GM21526 (cell line): ENCODE measurements around the gene IQSEC3.
"Not testable (repeated sequence)": the region's sequence is repeated elsewhere in the genome, so short reads cannot be mapped to it uniquely, and the experiment has no call there.

ENCODE experiments used
- ATAC-seq: cut with Tn5 transposase; IDR thresholded peaks from one replicate; pipeline ENCODE4 v1.9.1; 2021; ENCODE audit warnings: moderate library complexity; ENCODE audit not compliant: unreplicated experiment, low FRiP score

Gene IQSEC3

DNA sequence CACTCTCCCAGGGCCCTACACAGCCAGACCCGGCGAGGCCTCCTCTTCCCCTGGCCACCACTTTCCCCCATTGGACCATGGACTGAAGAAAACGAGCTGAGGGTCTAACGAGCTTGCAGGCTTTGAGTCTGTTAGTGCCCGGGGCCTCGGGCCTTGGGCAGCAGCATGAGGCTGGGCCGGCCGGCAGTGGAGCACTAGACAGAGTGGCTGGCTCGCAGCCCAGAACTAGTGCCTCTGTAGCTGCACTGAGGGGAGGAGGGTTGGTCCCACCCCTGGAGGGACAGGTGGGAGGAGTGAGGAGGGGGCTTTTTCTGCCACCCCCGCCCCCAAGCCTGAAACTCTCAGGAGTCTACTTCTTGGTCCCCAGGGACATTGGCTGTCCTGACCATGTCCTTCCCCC, 108.7 kb downstream of the IQSEC3 start:
- ATAC-seq: no peak

DNA sequence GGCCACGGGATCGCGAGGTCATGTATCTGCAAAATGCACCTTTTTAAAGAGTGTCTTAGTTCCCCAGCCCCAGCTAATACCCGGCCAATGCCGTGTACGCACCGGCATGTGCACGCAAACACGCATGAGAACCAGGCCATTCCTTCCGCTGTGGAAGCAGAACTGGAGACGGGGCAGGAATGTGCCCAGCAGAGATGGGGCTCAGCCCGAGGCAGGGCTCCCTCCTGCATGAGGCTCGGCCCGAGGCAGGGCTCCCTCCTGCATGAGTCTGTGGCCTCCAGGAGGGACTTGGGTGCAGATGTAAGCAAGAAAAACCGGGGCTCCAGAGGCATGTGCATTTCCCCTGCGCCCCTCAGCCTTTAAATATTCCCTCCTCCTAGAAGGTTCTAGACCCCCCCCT, 109.2 kb downstream of the IQSEC3 start:
- no peak for ATAC-seq

DNA sequence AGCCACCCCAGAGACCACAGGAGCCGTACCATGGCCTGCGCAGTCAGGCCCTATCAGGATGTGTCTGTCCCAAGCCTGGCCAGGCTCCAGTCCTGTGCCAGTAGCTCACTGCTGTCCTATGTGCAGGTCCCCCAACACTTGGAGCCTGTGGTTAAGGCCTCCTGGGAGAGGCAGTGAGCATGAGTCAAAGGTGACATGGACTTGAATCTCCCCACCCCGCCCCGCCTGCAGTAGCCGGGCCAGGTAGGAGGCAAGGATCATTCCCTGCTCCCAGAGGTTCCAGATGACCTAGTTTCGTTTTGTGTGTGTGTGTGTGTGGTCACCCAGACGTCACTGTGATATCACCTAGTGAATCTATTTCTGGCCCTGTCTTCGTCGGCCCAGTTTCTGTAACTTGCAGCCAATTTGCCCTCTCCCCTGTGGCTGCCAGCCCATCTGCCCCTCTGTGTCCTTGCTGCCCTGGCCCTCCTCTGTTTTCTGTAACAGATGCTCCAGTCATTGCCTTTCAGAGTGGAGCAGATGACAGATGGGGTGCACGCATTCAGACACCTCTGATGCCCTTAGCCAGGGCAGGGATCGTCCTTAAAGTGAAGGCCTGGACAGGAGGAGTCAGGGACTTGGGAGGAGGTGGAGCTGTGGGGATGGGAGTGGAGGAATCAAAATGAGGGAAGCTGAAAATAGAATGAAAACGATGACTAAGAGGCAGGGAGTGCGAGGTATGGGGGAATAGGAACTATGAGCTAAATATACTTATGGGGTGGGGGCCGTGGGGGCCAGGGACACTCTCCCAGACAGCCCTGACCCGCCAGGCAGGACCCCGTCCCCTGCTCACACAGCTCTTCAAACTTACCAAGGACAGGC, 110.0 kb downstream of the IQSEC3 start:
- no peak for ATAC-seq

DNA sequence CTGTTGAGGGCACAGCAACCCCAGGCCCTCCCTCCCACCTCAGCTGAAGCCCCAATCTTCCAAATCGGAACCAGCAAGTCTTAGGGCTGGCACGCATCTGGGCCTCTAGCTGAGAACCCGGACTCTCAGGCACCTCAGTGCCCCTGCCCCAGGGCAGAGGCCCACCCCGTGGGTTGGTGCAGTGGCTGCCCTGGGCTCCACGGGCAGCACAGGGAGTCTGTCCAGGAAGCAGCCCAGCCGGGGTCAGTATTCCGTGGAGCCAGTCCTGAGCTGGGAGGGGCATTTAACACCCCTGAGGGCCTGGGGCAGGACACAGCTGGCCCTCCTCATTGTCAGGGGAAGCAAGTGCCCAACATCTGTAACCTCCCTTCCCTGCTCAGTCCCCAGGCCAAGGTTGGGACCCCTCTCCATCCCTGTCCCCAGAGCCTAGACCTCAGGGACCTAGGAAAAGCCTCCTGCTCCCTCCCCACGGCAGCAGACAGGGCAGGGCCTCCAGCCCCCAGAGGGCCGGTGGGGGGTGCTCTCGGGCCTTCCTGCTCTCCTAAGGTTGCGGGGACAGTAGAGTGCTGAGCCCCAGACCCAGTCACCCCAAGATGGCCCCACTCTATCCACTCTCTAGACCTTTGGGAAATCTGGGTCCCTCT, 110.9 kb downstream of the IQSEC3 start:
- no peak for ATAC-seq

DNA sequence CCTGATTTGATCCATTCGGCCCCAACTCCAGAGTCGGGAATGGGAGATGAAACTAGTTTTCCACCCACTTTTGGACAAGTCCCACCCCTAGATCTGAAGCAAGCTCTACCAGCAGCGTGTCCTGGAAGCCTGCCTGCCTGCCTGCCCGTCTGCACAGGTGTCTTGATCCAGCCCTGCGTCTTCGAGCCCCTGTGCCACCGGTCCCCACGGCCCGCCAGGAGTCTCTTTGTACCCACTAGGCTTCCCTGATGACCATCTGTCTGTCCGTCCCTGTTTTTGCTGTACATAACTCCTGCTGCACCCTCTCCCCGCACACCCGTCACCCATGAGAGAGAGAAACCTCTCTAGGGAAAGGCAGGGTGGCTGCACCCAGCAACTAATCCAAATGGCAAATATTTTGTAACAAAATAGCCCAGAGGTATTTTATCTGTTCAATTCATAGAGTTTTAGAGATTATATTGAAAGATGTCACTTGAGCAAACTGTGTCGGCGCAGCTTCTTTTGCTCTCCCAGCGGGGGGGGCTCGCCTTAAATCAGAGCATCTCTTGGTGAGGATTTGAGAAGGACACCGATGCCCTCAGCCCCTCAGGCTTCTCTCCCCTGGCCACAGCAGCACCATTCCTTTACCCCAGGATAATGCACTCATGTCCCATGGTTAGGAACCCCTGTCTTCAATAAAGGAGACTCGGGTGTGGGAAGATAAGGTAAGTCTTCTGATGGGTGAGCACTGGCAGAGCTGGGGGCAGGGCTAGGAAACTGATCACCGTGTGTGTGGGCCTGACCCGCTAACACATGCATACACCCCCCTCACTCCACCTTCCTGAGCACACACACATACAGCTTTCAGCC, 111.6 kb downstream of the IQSEC3 start:
- no peak for ATAC-seq

DNA sequence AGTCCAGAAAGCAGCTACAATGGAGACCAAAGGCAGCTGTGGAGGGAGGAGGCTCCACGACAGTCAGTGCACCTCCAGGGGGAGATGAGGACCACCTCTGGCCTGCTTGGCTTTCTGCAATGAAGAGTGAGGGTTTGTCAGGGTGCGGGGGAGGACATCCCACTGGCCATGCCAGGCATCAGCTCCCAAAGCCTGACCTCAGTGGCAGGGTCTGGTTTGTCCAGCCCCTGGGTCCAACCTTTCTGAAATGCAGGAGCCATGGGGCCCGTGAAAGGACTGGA, 112.2 kb downstream of the IQSEC3 start:
- no peak for ATAC-seq

DNA sequence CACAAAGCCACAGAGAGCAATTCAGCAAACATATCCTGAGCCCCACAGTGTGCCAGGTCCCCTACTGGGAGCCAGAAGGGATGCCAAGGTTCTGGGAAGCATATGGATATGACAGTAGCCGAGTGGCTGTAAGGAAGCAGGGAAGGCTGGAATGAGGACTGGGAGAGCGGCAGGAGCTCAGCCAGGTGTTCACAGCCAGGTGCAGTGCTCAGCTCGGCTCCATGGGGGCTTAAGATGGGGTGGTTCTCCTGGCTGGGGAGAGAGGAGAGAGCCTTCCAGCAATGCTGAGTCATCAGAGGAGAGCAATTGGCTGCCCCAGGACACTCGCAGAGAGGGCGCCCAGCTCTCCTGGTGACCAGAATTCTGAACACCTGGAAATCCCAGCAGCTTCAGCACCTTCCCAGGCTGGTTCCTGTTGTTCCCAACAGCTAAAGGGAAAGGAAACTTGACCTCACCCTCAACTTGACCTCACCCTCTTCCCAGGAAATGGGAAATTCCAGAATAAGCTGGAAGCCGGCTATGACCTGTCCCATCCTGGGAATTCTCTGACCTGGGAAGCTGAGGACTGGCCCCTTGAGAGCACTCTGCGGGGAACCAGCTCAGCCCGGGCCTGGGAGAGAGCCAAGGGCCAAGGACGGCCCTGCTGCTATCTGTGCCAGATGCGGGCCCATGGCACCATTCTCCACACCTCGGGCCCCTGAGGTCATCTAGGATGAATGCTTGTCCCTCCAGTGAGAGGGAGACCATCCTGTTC, 112.7 kb downstream of the IQSEC3 start:
- no peak for ATAC-seq

DNA sequence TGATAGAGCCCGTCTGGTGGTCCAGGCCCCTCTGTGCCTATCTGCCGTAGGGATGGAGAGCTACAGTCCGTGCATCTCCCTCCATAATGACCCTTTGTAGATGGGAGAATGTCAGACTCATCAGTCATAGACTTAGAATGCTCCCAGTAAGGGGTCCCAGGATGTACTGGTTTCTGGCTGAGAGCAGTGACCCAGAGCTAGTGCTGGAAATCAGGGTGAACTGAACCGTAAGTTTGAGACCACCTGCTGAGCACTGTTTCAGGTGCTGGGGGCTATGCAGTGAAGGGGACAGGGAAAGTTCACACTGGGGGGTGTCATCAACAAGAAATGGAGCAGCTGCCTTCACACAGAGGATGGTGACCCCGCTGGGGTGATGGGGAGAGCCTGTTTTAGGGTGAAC, 113.3 kb downstream of the IQSEC3 start:
- no peak for ATAC-seq

DNA sequence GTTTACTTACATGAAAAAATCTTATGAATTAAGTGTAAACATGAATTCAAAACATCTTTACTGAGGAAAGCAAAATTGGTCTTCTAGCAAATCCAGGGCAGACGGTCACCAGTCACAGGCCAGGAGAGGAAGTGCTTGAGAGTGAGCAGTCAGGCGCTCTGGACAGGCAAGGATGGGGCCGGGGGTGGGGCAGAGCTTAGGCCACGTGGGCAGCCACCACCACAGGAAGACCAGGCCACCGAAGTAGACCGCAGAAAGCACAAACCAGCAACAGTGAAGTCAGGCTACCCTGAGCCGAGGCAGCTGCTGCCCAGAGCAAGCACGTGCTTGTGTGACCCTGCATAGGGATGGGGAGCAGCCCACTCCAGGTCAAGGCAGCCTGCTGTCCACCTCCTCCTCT, 113.9 kb downstream of the IQSEC3 start:
- no peak for ATAC-seq

DNA sequence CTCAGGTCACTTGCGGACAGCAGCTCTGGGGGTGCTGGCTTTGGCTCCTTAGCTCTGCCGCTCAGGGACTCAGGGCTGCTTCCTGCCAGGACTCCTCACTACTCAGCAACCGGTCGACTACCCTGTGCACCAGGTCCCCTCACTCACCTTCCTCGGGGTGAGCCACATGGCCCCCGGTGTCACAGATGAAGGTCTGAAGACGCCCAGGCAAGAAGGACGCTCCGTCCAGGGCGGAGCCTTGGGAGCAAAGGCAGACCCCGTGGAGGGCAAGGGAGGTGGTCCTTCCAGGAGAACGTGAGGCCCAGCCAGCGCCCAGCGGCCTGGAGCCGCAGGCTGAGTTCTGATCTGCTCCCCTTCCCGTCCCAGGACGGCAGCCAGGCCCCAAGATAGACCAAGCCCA, 115.4 kb downstream of the IQSEC3 start:
- no peak for ATAC-seq

DNA sequence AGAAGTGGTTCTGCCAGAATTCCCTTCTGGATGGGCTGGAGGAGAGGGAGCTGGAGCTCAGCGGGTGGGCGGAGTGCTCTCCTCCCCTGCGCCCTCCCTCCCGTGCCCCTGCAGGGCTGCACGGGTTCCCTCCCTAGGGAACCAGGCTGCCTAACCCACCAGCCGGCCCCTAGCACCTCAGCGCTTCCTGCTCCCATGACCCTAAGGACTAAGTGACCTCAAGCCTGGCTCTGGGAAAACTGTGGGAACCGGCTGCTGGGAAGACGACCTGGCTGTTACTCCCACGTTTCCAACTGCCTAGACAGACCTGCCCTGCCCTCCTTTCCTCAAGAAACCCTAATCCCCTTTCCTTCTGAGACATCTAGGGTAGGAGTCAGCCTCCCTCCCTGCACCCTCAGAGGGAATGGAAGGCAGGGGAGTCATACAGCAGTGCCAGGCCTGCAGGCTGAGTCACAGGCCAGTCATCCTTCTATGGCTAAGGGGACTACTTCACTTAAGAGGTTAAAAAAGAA, 115.9 kb downstream of the IQSEC3 start:
- no peak for ATAC-seq

DNA sequence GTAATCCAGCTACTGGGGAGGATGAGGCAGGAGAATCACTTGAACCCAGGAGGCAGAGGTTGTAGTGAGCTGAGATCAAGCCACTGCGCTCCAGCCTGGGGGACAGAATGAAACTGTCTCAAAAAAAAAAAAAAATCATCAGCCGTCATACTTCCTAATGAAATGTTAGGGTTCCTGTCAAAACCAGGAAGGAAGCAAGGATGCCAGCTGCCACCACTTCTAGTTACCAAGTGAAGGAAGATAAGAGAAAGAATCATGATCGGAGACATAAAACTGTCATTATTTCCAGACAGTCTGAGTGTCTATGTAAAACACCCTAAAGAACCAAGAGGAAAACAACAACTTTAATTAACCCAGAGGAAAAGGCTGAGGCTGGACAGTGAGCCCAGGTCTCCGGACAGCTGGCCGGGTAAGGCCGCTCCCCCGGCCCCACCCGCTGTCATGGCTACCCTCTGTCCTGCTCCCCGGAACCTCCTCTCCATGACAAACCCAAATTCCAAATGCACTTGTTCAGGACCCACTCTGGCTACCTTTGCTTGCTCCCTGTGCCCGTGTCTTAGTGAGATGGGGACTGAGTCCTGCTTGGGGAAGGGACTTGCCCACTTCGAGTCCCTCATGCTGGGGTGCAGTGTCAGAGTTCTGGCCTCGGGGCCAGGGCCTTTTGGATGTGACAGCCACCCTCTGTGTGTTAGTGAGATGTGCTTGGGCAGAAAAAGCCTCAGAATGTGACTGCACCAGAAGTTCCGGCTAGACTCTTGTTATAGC, 118.4 kb downstream of the IQSEC3 start:
- ATAC-seq: no peak

DNA sequence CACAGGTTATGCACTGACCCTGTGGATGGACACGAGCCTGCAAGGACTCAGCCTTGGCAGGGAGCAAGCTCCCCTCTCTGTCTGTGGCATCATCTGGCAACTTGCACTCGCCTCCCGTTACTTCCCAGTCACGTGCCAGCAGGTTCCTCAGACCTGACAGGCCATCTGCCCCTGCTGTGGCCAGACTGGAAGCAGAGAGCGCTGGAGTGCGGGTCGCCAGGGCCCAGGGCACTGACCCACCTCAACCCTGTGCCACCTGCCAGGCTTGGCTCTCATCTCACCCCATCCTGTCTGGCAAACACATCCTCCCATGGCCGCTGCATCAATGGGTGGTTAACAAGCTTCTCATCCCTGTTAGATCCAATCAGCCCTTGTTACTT, 119.0 kb downstream of the IQSEC3 start:
- no peak for ATAC-seq

DNA sequence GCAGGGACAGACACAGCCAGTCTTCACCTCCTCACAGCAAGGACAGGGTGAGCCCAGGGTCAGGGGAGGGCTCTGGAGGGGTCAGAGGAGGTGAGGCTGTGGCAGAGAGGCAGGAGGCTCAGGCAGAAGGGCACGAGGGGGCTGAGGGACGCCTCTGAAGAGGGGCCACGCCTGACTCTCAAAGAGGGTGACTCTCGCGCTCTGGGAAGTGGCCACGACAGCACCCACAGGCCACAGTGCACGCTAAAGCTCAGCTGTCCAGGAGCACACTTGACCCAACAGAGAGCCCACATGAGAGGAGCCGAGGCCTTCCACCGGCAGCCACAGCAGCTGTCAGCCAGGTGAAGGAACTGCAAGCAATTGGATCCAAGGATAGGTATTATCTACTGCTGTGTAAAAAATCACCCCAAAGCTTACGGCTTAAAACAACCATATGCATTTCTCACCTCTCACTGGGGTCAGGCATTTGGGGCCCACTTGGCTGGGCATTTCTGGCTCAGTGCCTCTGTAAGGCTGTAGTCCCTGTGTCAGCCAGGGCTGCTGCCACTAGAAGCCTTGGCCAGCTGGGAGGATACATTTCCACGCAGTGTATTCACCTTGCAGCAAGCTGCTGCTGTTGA, 119.5 kb downstream of the IQSEC3 start:
- no peak for ATAC-seq

DNA sequence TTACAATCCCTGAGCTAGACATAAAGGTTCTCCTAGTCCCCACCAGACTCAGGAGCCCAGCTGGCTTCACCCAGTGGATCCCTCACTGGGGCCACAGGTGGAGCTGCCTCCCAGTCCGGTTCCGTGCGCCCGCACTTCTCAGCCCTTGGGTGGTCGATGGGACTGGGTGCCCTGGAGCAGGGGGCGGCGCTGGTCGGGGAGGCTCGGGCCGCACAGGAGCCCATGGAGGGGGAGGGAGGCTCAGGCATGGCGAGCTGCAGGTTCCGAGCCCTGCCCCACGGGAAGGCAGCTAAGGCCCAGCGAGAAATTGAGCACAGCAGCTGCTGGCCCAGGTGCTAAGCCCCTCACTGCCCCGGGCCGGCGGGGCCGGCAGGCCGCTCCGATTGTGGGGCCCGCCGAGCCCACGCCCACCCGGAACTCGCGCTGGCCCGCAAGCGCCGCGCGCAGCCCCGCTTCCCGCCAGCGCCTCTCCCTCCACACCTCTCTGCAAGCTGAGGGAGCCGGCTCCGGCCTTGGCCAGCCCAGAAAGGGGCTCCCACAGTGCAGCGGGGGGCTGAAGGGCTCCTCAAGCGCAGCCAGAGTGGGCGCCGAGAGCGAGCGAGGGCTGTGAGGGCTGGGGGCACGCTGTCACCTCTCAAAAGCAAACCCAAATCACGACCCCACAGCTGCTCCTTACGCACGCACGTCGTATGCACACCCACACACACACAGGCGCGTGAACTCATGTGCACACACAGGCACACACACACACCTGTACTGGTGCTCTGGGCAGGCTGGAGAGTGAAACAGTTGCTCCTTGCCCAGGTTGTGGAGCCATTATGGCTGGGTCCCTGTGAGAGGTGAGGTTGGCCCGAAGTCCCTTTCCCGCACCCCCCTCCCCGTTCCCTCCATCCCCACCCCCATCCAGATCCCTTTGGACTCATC, 121.7 kb downstream of the IQSEC3 start:
- not testable (repeated sequence) for ATAC-seq

DNA sequence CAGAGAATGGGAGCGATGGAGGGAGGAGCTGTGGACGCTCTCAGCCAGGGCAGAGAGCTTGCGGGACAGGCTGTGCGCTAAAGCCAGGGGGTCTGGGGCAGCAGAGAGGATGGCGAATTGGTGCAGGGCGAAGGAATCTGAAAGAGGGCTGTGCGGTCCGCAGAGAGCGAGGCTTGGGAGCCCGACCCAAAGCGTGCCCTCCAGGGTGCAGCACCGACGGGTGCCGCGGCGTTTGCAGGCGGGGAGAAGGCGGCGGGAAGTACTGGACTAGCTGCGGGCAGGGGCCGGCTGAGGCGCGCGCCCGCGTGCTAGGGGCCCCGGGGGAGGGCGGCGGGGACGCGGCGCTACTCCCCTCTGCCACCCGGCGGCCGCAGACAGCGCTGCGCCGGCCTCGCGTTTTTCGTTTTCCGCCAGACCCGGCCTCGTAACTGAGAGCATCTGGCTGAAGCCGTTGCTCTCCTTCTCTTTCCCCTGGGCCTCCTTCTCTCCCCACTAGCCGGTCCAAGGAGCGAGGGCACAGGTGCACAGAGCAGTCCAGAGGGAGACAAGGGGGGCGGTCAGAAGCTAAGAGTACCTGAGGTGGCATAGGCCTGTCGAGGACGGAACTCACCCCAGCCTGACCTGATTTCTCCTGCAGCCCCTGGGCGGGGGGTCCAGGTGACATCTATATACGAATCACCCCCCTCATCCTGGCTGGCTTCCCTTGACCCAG, 122.5 kb downstream of the IQSEC3 start:
- no peak for ATAC-seq

DNA sequence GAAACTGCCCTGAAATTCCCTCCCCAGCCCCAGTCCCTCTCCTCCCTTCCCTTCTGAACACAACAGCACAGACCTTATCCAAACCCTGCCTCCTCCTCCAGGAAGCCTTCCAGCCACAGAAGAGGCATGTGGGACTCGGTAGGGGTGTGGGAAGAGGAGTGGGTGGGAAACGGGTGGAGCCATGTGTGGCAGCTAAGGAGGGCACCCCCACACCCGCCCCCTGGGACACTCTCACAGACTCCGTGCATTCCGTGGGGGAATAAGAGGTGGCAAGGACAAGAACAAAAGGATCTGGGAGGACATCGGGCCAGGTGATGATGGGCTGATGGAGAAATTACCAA, 123.0 kb downstream of the IQSEC3 start:
- ATAC-seq: no peak

DNA sequence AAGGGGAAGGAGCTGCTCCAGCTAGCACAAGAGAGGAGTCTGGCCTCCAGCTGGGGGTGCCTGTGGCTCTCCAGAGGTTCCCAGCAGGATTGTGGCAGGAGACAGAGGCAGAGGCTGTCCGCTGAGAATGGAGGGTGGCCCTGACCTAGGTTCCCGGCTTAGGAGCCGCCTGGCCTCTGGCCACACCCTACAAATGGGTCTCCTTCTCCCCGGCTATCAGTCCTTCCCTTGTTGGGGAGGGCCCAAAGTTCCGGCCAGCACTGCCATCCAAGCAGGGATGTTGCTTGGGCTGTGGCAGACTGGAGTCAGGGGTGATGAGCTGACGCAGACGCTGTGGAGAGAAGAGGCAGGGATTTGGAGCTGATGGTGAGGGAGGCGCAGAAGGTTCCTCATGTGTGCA, 124.3 kb downstream of the IQSEC3 start:
- no peak for ATAC-seq
